Suprapubic skin (tissue), 4 donors: ENCODE data around the gene SEZ6L. TPM values are rescaled to one million over a fixed set of nuclear protein-coding genes. Genes with fewer than 3 reads are reported as not detected.
A peak's percentile ranks its signal among the peaks of the same experiment; 100 is the strongest.

Experiments used
- DNase-seq, 2 donors: peaks; one replicate each; pipeline ENCODE4 v3.0.0-alpha.2; 2019; ENCODE audit warnings: low spot score in 2 of 2
- H3K27ac ChIP-seq: fragments of 200-600 bp; sonication (generic); one replicate; pipeline ENCODE4 v1.5.1; 2019
- H3K27me3 ChIP-seq: fragments of 200-600 bp; sonication (generic); one replicate; pipeline ENCODE4 v1.5.1; 2019
- H3K36me3 ChIP-seq: fragments of 200-600 bp; sonication (generic); one replicate; pipeline ENCODE4 v1.5.1; 2019
- H3K4me1 ChIP-seq: fragments of 200-600 bp; sonication (generic); one replicate; pipeline ENCODE4 v1.5.1; 2019
- H3K4me3 ChIP-seq: fragments of 200-600 bp; sonication (generic); one replicate; pipeline ENCODE4 v1.5.1; 2019; ENCODE audit warnings: mild to moderate bottlenecking
- H3K9me3 ChIP-seq: fragments of 200-600 bp; sonication (generic); one replicate; pipeline ENCODE4 v1.5.1; 2019
- CTCF ChIP-seq, 2 donors: fragments of 200-600 bp in 1 of 2; fragments of 450-650 bp in 1 of 2; sonication (generic) in 1 of 2; IDR thresholded peaks; one replicate each; pipeline ENCODE4 v1.5.1; 2016 to 2019; ENCODE audit warnings: antibody characterized with exemption in 2 of 2, mild to moderate bottlenecking in 1 of 2, moderate library complexity in 1 of 2
- EP300 ChIP-seq: sonication (generic); formaldehyde crosslinking; IDR thresholded peaks from one replicate; pipeline ENCODE4 v1.6.1; 2017; ENCODE audit warnings: antibody characterized with exemption
- POLR2A ChIP-seq, 2 donors: fragments of 450-650 bp; IDR thresholded peaks; one replicate each; pipeline ENCODE4 v1.6.1; 2017; ENCODE audit warnings: antibody characterized with exemption in 2 of 2, mild to moderate bottlenecking in 2 of 2, moderate library complexity in 2 of 2
- POLR2AphosphoS5 ChIP-seq, 3 donors: sonication (generic); formaldehyde crosslinking; IDR thresholded peaks; one replicate each; pipeline ENCODE4 v1.6.1; 2017; ENCODE audit warnings: antibody characterized with exemption in 3 of 3
- WGBS: methylation state at CpG from one replicate; pipeline ENCODE4 v1.1.5; 2018; 5-methylcytosine and 5-hydroxymethylcytosine counted together
- total RNA-seq, 4 donors: library from RNA; depleted of rRNA; stranded (reverse); fragments of >200 nt; gene quantifications; one replicate each; pipeline ENCODE4 v1.1.0, GENCODE V29; 2016

The SEZ6L gene
- total RNA-seq, 4 donors from 2014 or later, result 0.24 to 2.2 (median 0.89) TPM

GRCh38 chr22:26168330-26168851, 871 bp upstream of the SEZ6L start:
- 56% methylated on average over 9 of the region's 9 CpGs for WGBS
- DNase-seq, result no peak
- Histone ChIP-seq H3K36me3 (no peaks in the 10 kb centered on the region), H3K4me3 (no peak overlapping the region), H3K9me3 (no peaks in the 10 kb centered on the region), H3K27ac (no peak overlapping the region), H3K4me1 (peaks cover 15% of the 10 kb centered on the region), H3K27me3 (peaks cover 73% of the 10 kb centered on the region)
- no peak for TF ChIP-seq POLR2A (IDR thresholded peaks at IDR 0.05)

- no peak for DNase-seq
- WGBS, result 4% methylated on average over 9 of the region's 15 CpGs
- H3K4me3 ChIP-seq, result peak overlapping the region; percentile 53
- peaks cover 79% of the 10 kb centered on the region for H3K27me3 ChIP-seq
- H3K36me3 ChIP-seq, result no peaks in the 10 kb centered on the region
- H3K9me3 ChIP-seq, result no peaks in the 10 kb centered on the region
- TF ChIP-seq POLR2A (IDR thresholded peaks at IDR 0.05) (no peak), EP300 (no peak), POLR2AphosphoS5 (IDR thresholded peaks at IDR 0.05) (no peak), CTCF (IDR thresholded peaks at IDR 0.05) (no peak)
- peaks cover 15% of the 10 kb centered on the region for H3K4me1 ChIP-seq
- H3K27ac ChIP-seq, result no peak overlapping the region
These were observed 335 bp upstream of the SEZ6L start for GRCh38 chr22:26168939-26169314.

- 4% methylated on average over 11 of the region's 11 CpGs for WGBS
- Histone ChIP-seq H3K36me3 (no peaks in the 10 kb centered on the region), H3K4me3 (peak overlapping the region; percentile 53), H3K27ac (no peak overlapping the region), H3K9me3 (no peaks in the 10 kb centered on the region), H3K27me3 (peaks cover 86% of the 10 kb centered on the region), H3K4me1 (peaks cover 15% of the 10 kb centered on the region)
- DNase-seq, result peak in 1 of 2 donors; percentile 52
- TF ChIP-seq POLR2A (IDR thresholded peaks at IDR 0.05) (no peak), EP300 (no peak), CTCF (IDR thresholded peaks at IDR 0.05) (no peak), POLR2AphosphoS5 (IDR thresholded peaks at IDR 0.05) (no peak)
These were observed 840 bp downstream of the SEZ6L start for GRCh38 chr22:26170112-26170492.

GRCh38 chr22:26170795-26171580, 1.7 kb downstream of the SEZ6L start:
- H3K27me3 ChIP-seq, result peaks cover 82% of the 10 kb centered on the region
- 8% methylated on average over 13 of the region's 14 CpGs for WGBS

GRCh38 chr22:26172389-26172990, 3.2 kb downstream of the SEZ6L start:
- H3K4me3 ChIP-seq, result no peak overlapping the region
- H3K27ac ChIP-seq, result no peak overlapping the region
- TF ChIP-seq CTCF (IDR thresholded peaks at IDR 0.05), result peak; percentile 2 to 55
- TF ChIP-seq POLR2A (IDR thresholded peaks at IDR 0.05), result no peak
- H3K9me3 ChIP-seq, result no peaks in the 10 kb centered on the region
- H3K36me3 ChIP-seq, result no peaks in the 10 kb centered on the region
- peaks cover 81% of the 10 kb centered on the region for H3K27me3 ChIP-seq
- peaks cover 15% of the 10 kb centered on the region for H3K4me1 ChIP-seq
- peak in 1 of 2 donors; percentile 49 for DNase-seq
- WGBS, result 38% methylated on average over 5 of the region's 5 CpGs

More at GRCh38 chr22:26170795-26171580, 1.7 kb downstream of the SEZ6L start:
- TF ChIP-seq POLR2A (IDR thresholded peaks at IDR 0.05) (no peak), CTCF (IDR thresholded peaks at IDR 0.05) (no peak), EP300 (no peak), POLR2AphosphoS5 (IDR thresholded peaks at IDR 0.05) (no peak)
- no peak overlapping the region for H3K27ac ChIP-seq
- H3K4me1 ChIP-seq, result peaks cover 15% of the 10 kb centered on the region
- H3K36me3 ChIP-seq, result no peaks in the 10 kb centered on the region
- H3K9me3 ChIP-seq, result no peaks in the 10 kb centered on the region
- no peak overlapping the region for H3K4me3 ChIP-seq
- peak in 1 of 2 donors; percentile 55 for DNase-seq
